Thymus (tissue), 11 donors: ENCODE results near the gene SARDH. TPM values are rescaled to one million over a fixed set of nuclear protein-coding genes. Genes with fewer than 3 reads are reported as not detected.

ENCODE experiments used
- DNase-seq, 9 donors: peaks; one replicate each; pipeline ENCODE4 v3.0.0-alpha.2; 2013; ENCODE audit warnings: low spot score in 9 of 9, low read depth in 6 of 9, missing footprints in 1 of 9
- H3K27ac ChIP-seq, 2 donors: one replicate each; pipeline ENCODE4 v1.5.1; 2013; ENCODE audit warnings: control low read depth in 1 of 2, low read depth in 1 of 2, low read length in 1 of 2, mild to moderate bottlenecking in 1 of 2, moderate library complexity in 1 of 2
- H3K27me3 ChIP-seq, 2 donors: one replicate each; pipeline ENCODE4 v1.5.1; 2013; ENCODE audit warnings: low read length in 1 of 2; ENCODE audit not compliant: control insufficient read depth in 2 of 2, insufficient read depth in 1 of 2
- H3K36me3 ChIP-seq, 2 donors: one replicate each; pipeline ENCODE4 v1.5.1; 2013; ENCODE audit warnings: low read length in 1 of 2, mild to moderate bottlenecking in 1 of 2, moderate library complexity in 1 of 2; ENCODE audit not compliant: control insufficient read depth in 2 of 2, insufficient read depth in 2 of 2
- H3K4me1 ChIP-seq, 2 donors: one replicate each; pipeline ENCODE4 v1.5.1; 2013; ENCODE audit warnings: low read length in 2 of 2; ENCODE audit not compliant: control insufficient read depth in 2 of 2, insufficient read depth in 2 of 2
- H3K4me3 ChIP-seq, 2 donors: one replicate each; pipeline ENCODE4 v1.5.1; 2013; ENCODE audit warnings: low read length in 2 of 2, control low read depth in 1 of 2, mild to moderate bottlenecking in 1 of 2
- H3K9me3 ChIP-seq, 2 donors: one replicate each; pipeline ENCODE4 v1.5.1; 2013; ENCODE audit warnings: low read length in 1 of 2, mild to moderate bottlenecking in 1 of 2; ENCODE audit not compliant: control insufficient read depth in 2 of 2, insufficient read depth in 1 of 2
- WGBS: extraction: QIAGEN DNeasy Blood & Tissue Kit; methylation state at CpG from one replicate; pipeline ENCODE4 v1.1.7; 2013; 5-methylcytosine and 5-hydroxymethylcytosine counted together
- polyA plus RNA-seq: library from polyadenylated mRNA; stranded (reverse); fragments of 200-250 nt; gene quantifications from one replicate; pipeline ENCODE4 v1.2.3, GENCODE V29; 2013
- total RNA-seq: library from RNA; stranded (reverse); fragments of 120-200 nt; gene quantifications from one replicate; pipeline ENCODE4 v1.2.4, GENCODE V29; 2013
- donor health status: healthy.

SARDH gene
- total and polyA plus RNA-seq, 2 donors, result 5.4 to 13.1 TPM

GRCh38 chr9:133672503-133673257, 65.5 kb downstream of the SARDH start:
- Histone ChIP-seq H3K4me3 (no peak overlapping the region), H3K4me1 (peaks cover 4 to 22% of the 10 kb centered on the region in 2 donors), H3K9me3 (peaks cover 0 to 6% of the 10 kb centered on the region in 2 donors), H3K36me3 (peaks cover 0 to 4% of the 10 kb centered on the region in 2 donors), H3K27me3 (peaks cover 0 to 4% of the 10 kb centered on the region in 2 donors), H3K27ac (no peak overlapping the region)
- no peak for DNase-seq
- 90% methylated on average over 31 of the region's 31 CpGs for WGBS

GRCh38 chr9:133671371-133671770, 66.8 kb downstream of the SARDH start:
- WGBS, result 89% methylated on average over 21 of the region's 21 CpGs
- Histone ChIP-seq H3K9me3 (peaks cover 0 to 6% of the 10 kb centered on the region in 2 donors), H3K36me3 (peaks cover 0 to 4% of the 10 kb centered on the region in 2 donors), H3K27me3 (peaks cover 0 to 8% of the 10 kb centered on the region in 2 donors), H3K4me1 (peaks cover 0 to 9% of the 10 kb centered on the region in 2 donors), H3K27ac (no peak overlapping the region), H3K4me3 (no peak overlapping the region)
- DNase-seq, result no peak

GRCh38 chr9:133670466-133670865, 67.7 kb downstream of the SARDH start:
- DNase-seq, result no peak
- Histone ChIP-seq H3K4me1 (peaks cover 0 to 6% of the 10 kb centered on the region in 2 donors), H3K9me3 (peaks cover 0 to 6% of the 10 kb centered on the region in 2 donors), H3K27ac (no peak overlapping the region), H3K27me3 (peaks cover 0 to 8% of the 10 kb centered on the region in 2 donors), H3K4me3 (no peak overlapping the region), H3K36me3 (peaks cover 0 to 4% of the 10 kb centered on the region in 2 donors)
- WGBS, result 99% methylated on average over 17 of the region's 17 CpGs

GRCh38 chr9:133669182-133669801, 68.9 kb downstream of the SARDH start:
- Histone ChIP-seq H3K4me3 (no peak overlapping the region), H3K27ac (no peak overlapping the region), H3K36me3 (peaks cover 0 to 4% of the 10 kb centered on the region in 2 donors), H3K27me3 (peaks cover 0 to 8% of the 10 kb centered on the region in 2 donors), H3K9me3 (peaks cover 0 to 3% of the 10 kb centered on the region in 2 donors), H3K4me1 (peaks cover 4 to 15% of the 10 kb centered on the region in 2 donors)
- 96% methylated on average over 14 of the region's 16 CpGs for WGBS
- no peak for DNase-seq

- Histone ChIP-seq H3K4me1 (peaks cover 4 to 19% of the 10 kb centered on the region in 2 donors), H3K27ac (no peak overlapping the region), H3K4me3 (no peak overlapping the region), H3K36me3 (peaks cover 0 to 4% of the 10 kb centered on the region in 2 donors), H3K27me3 (peaks cover 0 to 11% of the 10 kb centered on the region in 2 donors), H3K9me3 (peaks cover 0 to 3% of the 10 kb centered on the region in 2 donors)
- DNase-seq, result no peak
- WGBS, result 83% methylated on average over 17 of the region's 17 CpGs
Measured at GRCh38 chr9:133667759-133668450, 70.2 kb downstream of the SARDH start.

GRCh38 chr9:133666845-133667244, 71.3 kb downstream of the SARDH start:
- no peak for DNase-seq

GRCh38 chr9:133666387-133666786, 71.8 kb downstream of the SARDH start:
- Histone ChIP-seq H3K4me3 (no peak overlapping the region), H3K36me3 (peaks cover 0 to 4% of the 10 kb centered on the region in 2 donors), H3K27me3 (peaks cover 0 to 22% of the 10 kb centered on the region in 2 donors), H3K9me3 (no peaks in the 10 kb centered on the region), H3K4me1 (peaks cover 4 to 25% of the 10 kb centered on the region in 2 donors), H3K27ac (no peak overlapping the region)
- DNase-seq, result no peak
- WGBS, result 95% methylated on average over 9 of the region's 9 CpGs

More at GRCh38 chr9:133666845-133667244, 71.3 kb downstream of the SARDH start:
- Histone ChIP-seq H3K27me3 (peaks cover 0 to 21% of the 10 kb centered on the region in 2 donors), H3K36me3 (peaks cover 0 to 4% of the 10 kb centered on the region in 2 donors), H3K4me3 (no peak overlapping the region), H3K27ac (no peak overlapping the region), H3K4me1 (peaks cover 4 to 25% of the 10 kb centered on the region in 2 donors), H3K9me3 (peaks cover 0 to under 1% of the 10 kb centered on the region in 2 donors)
- 90% methylated on average over 11 of the region's 11 CpGs for WGBS

- 97% methylated on average over 12 of the region's 12 CpGs for WGBS
- Histone ChIP-seq H3K4me3 (no peak overlapping the region), H3K27me3 (peaks cover 0 to 26% of the 10 kb centered on the region in 2 donors), H3K4me1 (peaks cover 4 to 25% of the 10 kb centered on the region in 2 donors), H3K27ac (no peak overlapping the region), H3K36me3 (peaks cover 0 to 4% of the 10 kb centered on the region in 2 donors), H3K9me3 (no peaks in the 10 kb centered on the region)
- DNase-seq, result no peak
Measured at GRCh38 chr9:133665535-133665934, 72.6 kb downstream of the SARDH start.
